NCI-H146 (cell line): ENCODE measurements around the gene HADHA.
A peak's percentile ranks its signal among the peaks of the same experiment; 100 is the strongest.
"Not testable (repeated sequence)": the region's sequence is repeated elsewhere in the genome, so short reads cannot be mapped to it uniquely, and the experiment has no call there.

ENCODE experiments used
- DNase-seq: peaks from one replicate; lab custom pipeline; 2025; lab: John Stamatoyannopoulos, UW

Gene HADHA

GRCh38 chr2:26174691-26175465 is 69.6 kb downstream of the HADHA start:
- no peak for DNase-seq

- peak; percentile 18 for DNase-seq
These were observed 70.5 kb downstream of the HADHA start for GRCh38 chr2:26173776-26174482.

DNA sequence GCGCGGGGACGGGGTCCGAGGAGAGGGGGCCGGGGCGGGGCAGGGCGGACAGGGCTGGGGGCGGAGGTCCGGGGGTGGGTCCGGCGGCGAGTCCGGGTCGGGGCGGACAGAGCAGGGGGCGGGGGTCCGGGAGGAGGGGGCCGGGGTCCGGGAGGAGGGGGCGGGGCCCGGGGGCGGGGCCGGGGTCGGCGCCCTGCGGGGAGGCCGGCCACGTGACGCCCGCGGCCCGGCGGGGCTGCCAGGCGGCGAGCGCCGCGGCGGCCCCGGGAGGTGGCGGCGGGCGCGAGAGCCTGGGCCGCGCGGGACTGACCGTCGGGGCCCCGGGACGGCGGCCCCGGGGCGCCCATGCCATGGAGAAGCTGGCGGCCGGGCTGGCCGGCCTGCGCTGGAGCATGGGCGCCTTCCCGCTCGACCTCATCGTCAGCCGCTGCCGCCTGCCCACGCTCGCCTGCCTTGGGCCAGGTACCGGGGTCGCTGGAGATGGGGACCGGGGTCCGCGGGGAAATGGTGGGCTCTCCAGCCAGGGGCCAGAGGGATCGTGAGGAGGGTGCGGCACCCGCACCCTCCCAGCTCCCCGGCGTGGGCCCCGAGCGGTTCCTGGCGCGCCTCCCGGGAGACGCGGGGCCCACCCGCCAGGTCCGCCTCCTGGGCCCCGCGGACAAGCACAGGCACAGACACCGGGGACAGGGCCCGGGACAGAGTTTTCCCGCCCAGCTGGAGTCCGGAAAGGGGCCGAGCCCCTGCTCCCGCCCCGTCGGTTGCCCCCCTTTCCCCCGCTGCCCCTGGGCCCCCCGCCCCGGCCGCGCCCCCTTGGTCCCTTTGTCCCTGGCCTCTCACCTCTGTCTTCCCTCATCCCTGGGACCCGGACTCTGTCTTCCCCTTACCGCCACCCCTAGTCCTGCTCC is 71.3 kb downstream of the HADHA start, which contains the start of gene GAREM2:
Gene GAREM2, plus strand, starts transcription at position 218 of the 905 bp plus-strand sequence. Its CDS starts 133 bp downstream, at position 351.
- peak; percentile 46 for DNase-seq

GRCh38 chr2:26172189-26172870 is 72.1 kb downstream of the HADHA start:
- DNase-seq: peak; percentile 45

- no peak for DNase-seq
These were observed 73.6 kb downstream of the HADHA start for GRCh38 chr2:26170795-26171194.

- no peak for DNase-seq
These were observed 74.6 kb downstream of the HADHA start for GRCh38 chr2:26169681-26170414.

- DNase-seq: no peak
These were observed 75.2 kb downstream of the HADHA start for GRCh38 chr2:26169226-26169625.

GRCh38 chr2:26168785-26169184 is 75.6 kb downstream of the HADHA start:
- no peak for DNase-seq

DNA sequence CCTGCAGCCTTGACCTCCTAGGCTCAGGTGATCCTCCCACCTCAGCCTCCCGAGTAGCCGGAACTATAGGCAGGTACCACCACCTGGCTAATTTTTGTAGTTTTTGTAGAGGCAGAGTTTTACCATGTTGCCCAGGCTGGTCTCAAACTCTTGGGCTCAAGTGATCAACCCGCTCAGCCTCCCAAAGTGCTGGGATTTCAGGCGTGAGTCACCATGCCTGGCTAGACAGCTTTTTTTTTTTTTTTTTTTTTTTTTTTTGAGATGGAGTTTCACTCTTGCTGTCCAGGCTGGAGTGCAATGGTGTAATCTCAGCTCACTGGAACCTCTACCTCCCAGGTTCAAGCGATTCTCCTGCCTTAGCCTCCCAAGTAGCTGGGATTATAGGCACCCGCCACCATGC is 77.9 kb downstream of the HADHA start:
- not testable (repeated sequence) for DNase-seq

DNA sequence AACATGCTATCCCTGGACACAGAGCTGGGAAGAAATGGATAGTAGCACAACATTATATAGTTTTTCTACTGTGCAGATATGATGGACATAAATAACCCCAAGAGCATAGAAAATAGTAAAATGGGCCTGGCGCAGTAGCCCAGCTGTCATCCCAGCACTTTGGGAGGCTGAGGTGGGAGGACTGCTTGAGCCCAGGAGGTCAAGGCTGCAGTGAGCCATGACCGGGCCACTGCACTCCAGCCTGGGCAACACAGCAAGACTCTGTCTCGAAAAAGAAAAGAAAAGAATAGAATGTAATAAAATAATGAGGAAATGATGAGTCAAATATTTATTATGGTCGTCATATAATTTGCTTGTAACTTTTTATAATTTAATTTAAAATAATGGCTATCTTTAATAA is 79.0 kb downstream of the HADHA start:
- DNase-seq: no peak

- DNase-seq: no peak
These were observed 79.7 kb downstream of the HADHA start for GRCh38 chr2:26164641-26165211.

DNA sequence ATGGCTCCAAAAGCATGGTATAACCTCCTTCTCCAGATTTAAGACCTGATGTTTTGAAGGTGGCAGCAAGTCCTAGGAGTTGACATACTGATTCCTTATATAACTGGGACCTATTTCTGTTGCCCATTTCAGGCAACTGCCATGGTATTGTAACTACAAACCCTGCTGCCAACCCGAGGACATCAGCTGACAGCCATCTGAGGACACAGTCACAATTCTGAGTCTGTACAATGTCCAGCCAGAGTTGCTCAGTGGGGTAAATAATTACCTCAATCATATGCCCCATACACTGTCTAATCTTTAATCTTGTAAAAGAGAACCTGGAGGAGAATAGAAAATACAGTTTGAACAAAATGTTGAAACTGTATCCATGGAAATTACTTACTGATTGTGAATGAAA is 80.2 kb downstream of the HADHA start:
- DNase-seq: no peak

DNA sequence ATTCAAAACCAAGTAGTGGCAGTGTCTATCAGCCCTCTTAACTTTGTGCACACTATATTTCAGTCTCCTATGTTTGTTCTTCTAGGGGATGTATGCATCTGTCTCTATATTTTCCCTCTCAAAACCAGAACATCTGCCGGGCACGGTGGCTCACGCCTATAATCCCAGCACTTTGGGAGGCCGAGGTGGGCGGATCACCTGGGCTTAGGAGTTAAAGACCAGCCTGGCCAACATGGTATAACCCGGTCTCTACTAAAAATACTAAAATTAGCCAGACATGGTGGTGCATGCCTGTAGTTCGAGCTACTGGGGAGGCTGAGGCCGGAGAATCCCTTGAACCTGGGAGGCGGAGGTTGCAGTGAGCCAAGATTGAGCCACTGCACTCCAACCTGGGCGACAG is 81.5 kb downstream of the HADHA start:
- DNase-seq: no peak

DNA sequence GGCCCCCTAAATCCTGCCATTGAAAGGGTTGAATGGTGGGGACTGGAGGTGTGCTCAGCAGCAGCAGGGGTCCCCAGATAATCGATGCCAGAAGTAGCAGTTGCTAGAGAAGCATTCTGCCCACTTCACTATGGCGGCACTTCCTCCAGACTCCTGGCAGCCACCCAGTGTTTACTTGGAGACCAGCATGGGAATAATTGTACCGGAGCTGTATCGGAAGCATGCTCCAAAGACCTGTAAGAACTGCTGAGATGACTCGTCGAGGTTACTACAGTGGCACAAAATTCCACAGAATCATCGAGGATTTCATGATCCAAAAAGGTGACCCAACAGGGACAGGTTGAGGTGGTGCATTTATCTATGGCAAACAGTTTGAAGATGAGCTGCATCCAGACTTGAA is 82.5 kb downstream of the HADHA start:
- peak; percentile 8 for DNase-seq

DNA sequence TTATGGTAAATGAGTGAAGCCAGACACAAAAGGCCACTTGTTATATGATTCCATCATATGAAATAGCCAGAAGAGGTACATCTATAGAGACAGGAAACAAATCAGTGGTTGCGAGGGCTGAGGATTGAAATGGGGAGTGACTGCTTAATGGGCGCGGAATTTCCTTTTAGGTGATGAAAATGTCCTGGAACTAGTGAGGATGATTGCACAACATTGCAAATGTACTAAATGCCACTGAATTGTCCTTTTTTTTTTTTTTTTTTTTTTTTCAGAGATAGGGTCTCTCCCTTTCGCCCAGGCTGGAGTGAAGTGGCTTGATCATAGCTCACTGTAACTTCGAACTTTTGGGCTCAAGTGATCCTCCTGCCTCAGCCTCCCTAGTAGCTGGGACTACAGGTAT is 86.9 kb downstream of the HADHA start:
- no peak for DNase-seq

DNA sequence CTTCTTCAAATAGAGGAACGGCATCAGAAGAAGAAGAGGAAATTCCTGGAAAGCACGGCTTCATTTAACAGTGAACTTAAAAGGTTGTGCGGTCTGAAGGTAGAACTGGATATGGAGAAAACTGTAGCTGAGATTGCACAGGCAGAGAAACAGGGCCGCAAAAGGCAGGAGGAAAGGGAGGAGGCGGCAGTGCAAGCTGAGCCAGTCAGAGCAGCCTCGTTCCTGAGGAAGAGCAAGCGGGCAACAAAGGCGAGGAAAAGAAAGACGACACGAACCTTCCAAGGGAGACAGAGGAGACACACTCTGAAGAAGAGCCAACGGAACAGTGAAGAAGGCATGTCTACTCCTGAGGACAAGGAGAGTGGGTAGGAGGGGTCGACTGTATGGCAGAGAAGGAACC is 94.2 kb downstream of the HADHA start:
- DNase-seq: no peak

GRCh38 chr2:26148501-26148900 is 95.9 kb downstream of the HADHA start:
- no peak for DNase-seq

DNA sequence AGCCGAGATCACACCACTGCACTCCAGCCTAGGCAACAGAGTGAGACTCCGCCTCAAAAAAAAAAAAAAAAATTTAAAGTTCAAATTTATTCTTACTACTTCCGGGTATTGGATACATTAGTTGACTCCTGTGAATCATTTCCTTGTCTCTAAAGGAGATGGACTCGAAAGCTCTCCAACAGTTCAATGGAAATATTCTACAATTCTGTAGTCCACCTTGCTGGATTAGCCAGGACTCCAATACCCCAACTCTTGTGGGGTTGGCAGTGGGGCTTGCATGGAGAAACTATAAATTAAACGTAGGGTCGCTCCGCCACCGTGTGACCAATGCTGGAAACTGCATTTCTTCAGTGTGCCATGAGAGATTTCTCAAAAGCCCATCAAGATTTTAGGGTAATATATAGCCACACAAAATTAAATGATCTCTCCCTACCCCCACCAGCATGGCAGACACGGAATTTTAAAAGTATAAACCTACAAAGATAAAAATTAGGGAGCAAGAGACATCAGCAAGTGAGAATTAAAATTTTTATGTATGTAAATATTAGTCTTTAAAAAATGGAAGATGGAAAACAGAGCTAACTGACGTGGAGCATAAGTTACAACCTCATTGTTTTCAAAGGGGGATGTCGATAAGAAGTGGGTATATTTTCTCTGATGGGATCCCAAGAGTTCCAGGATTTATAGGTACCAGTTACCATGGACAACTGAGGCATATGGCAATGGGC is 99.3 kb downstream of the HADHA start:
- peak; percentile 48 for DNase-seq

- DNase-seq: peak; percentile 32
These were observed 100.4 kb downstream of the HADHA start for GRCh38 chr2:26144031-26144430.

DNA sequence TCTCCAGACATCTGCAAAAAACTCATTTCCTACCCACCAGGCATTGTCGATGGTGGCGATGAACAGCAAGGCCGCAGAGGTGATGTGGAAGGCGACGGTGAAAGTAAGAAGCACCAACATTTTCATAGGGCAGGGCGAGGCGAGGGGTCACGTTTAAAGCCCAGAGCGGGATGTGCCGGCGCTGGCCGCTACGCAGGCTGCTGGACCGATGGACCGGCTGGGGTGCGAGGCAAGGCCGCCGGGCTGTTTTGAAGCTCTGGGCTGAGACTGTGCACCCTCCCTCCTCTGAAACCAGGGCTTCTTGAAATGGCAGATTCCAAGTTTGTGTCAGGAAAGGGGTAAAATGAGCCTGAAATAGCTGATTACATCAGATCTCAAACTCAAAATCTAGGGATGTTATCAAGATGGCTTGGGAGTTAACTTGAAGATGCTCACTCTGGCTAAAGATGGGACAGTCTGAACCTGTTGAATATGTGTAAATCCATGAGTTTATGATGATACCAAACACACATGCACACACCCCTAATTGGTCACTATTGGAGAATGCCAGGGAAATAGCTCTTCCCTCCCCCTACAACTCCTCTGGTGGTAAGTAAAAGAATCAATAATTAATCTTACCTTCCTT is 103.2 kb downstream of the HADHA start:
- no peak for DNase-seq
